IMR-90 (cell line): Measurements from ENCODE around the gene IGLL1. TPM values are rescaled to one million over a fixed set of nuclear protein-coding genes. Genes with fewer than 3 reads are reported as not detected.

Source experiments
- ATAC-seq: fragments of 200-7000 bp; cut with Tn5 transposase; 2 replicates; pipeline ENCODE4 v1.9.1; 2020; ENCODE audit warnings: low read depth, mild to moderate bottlenecking, moderate library complexity
- BruUV-seq: library from RNA; stranded (reverse); fragments of 400-500 nt; replicated peaks from 2 replicates; lab custom pipeline; 2021; lab: Mats Ljungman, UMichigan
- CTCF ChIA-PET: fragments of 300-600 bp; formaldehyde crosslinking; extraction: SDS; loops from one replicate; lab custom pipeline; 2021; ENCODE audit warnings: antibody characterized with exemption; lab: Yijun Ruan, JAX
- POLR2A ChIA-PET: fragments of 300-600 bp; sonication (Branson Sonifier 250); formaldehyde crosslinking; loops from one replicate; lab custom pipeline; 2022; ENCODE audit warnings: antibody characterized with exemption; ENCODE audit not compliant: unreplicated experiment; lab: Charles Lee
- DNase-seq: peaks from one replicate; pipeline ENCODE4 v3.0.0; 2013
- H2AFZ ChIP-seq: replicated peaks from 2 replicates; pipeline ENCODE3; 2013; ENCODE audit warnings: low read length, mild to moderate bottlenecking; ENCODE audit not compliant: poor library complexity
- H2AK5ac ChIP-seq: 2 replicates; pipeline ENCODE4 v1.6.1; 2013; ENCODE audit warnings: low read depth, low read length, inconsistent platforms
- H2AK9ac ChIP-seq: replicated peaks from 2 replicates; pipeline ENCODE3; 2013; ENCODE audit warnings: mild to moderate bottlenecking, low read depth, low read length, moderate library complexity; ENCODE audit not compliant: poor library complexity
- H2BK120ac ChIP-seq: 2 replicates; pipeline ENCODE4 v1.6.1; 2013; ENCODE audit warnings: low read depth, low read length, inconsistent platforms
- H2BK15ac ChIP-seq: 3 replicates; pipeline ENCODE4 v1.6.1; 2013; ENCODE audit warnings: low read depth, low read length, inconsistent platforms
- H2BK20ac ChIP-seq: 2 replicates; pipeline ENCODE4 v1.6.1; 2013; ENCODE audit warnings: low read depth, mild to moderate bottlenecking, inconsistent platforms, low read length, moderate library complexity
- H2BK5ac ChIP-seq: 2 replicates; pipeline ENCODE4 v1.6.1; 2013; ENCODE audit warnings: mild to moderate bottlenecking, low read depth, low read length, inconsistent platforms; ENCODE audit not compliant: poor library complexity, severe bottlenecking
- H3K14ac ChIP-seq: replicated peaks from 2 replicates; pipeline ENCODE4 v1.6.1; 2013; ENCODE audit warnings: low read depth, low read length, inconsistent platforms
- H3K18ac ChIP-seq: 2 replicates; pipeline ENCODE4 v1.6.1; 2013; ENCODE audit warnings: low read depth, low read length, control low read depth
- H3K23ac ChIP-seq: 2 replicates; pipeline ENCODE4 v1.6.1; 2013; ENCODE audit warnings: low read depth, low read length, inconsistent platforms
- H3K27ac ChIP-seq: 2 replicates; pipeline ENCODE4 v1.5.1; 2013; ENCODE audit warnings: mild to moderate bottlenecking, control low read depth, low read length; ENCODE audit not compliant: insufficient read depth
- H3K27me3 ChIP-seq: 2 replicates; pipeline ENCODE4 v1.6.1; 2013; ENCODE audit warnings: low read length; ENCODE audit not compliant: control insufficient read depth, insufficient read depth
- H3K36me3 ChIP-seq: 2 replicates; pipeline ENCODE4 v1.6.1; 2013; ENCODE audit warnings: low read length, mixed read lengths; ENCODE audit not compliant: control insufficient read depth, insufficient read depth
- H3K4ac ChIP-seq: 2 replicates; pipeline ENCODE4 v1.6.1; 2013; ENCODE audit warnings: low read depth, low read length, inconsistent platforms
- H3K4me1 ChIP-seq: 2 replicates; pipeline ENCODE4 v1.6.1; 2013; ENCODE audit warnings: low read length, mixed read lengths; ENCODE audit not compliant: control insufficient read depth, insufficient read depth
- H3K4me2 ChIP-seq: 2 replicates; pipeline ENCODE4 v1.6.1; 2013; ENCODE audit warnings: low read depth, mild to moderate bottlenecking, control low read depth, low read length, moderate library complexity
- H3K4me3 ChIP-seq: 2 replicates; pipeline ENCODE4 v1.5.1; 2013; ENCODE audit warnings: low read depth, mild to moderate bottlenecking, control low read depth, low read length, moderate library complexity; ENCODE audit not compliant: insufficient read depth
- H3K56ac ChIP-seq: 2 replicates; pipeline ENCODE4 v1.6.1; 2013; ENCODE audit warnings: low read length, inconsistent platforms; ENCODE audit not compliant: insufficient read depth; ENCODE audit errors: extremely low read depth
- H3K79me1 ChIP-seq, 2 experiments: 2 replicates each; pipeline ENCODE4 v1.6.1; 2013; ENCODE audit warnings: low read length in 2 of 2, inconsistent platforms in 1 of 2, low read depth in 1 of 2
- H3K9ac ChIP-seq: 2 replicates; pipeline ENCODE4 v1.6.1; 2013; ENCODE audit warnings: low read depth, low read length, control low read depth
- H3K9me1 ChIP-seq: 2 replicates; pipeline ENCODE4 v1.6.1; 2013; ENCODE audit warnings: low read length, inconsistent platforms; ENCODE audit not compliant: insufficient read depth
- H3K9me3 ChIP-seq: 2 replicates; pipeline ENCODE4 v1.6.1; 2013; ENCODE audit warnings: low read length; ENCODE audit not compliant: control insufficient read depth, insufficient read depth
- H4K20me1 ChIP-seq: 2 replicates; pipeline ENCODE4 v1.6.1; 2013; ENCODE audit warnings: low read length, inconsistent platforms; ENCODE audit not compliant: insufficient read depth
- H4K5ac ChIP-seq: 2 replicates; pipeline ENCODE4 v1.6.1; 2013; ENCODE audit warnings: mild to moderate bottlenecking, low read depth, low read length, control low read depth
- H4K8ac ChIP-seq, 2 experiments: 2 replicates each; pipeline ENCODE4 v1.6.1; 2013; ENCODE audit warnings: low read depth in 2 of 2, low read length in 2 of 2, control low read depth in 1 of 2, inconsistent platforms in 1 of 2
- H4K91ac ChIP-seq: 2 replicates; pipeline ENCODE4 v1.6.1; 2013; ENCODE audit warnings: low read depth, low read length, inconsistent platforms; ENCODE audit not compliant: insufficient read depth
- BHLHE40 ChIP-seq: fragments of 150-350 bp; IDR thresholded peaks from 2 replicates; pipeline ENCODE4 v1.6.1; 2016; ENCODE audit warnings: mild to moderate bottlenecking, low read depth, low read length
- CEBPB ChIP-seq: IDR thresholded peaks from 2 replicates; pipeline ENCODE4 v1.6.1; 2012; ENCODE audit warnings: low read depth, low read length, improper control_type of control experiment
- CHD1 ChIP-seq: IDR thresholded peaks from 2 replicates; pipeline ENCODE4 v1.6.1; 2012; ENCODE audit warnings: low read depth, low read length, improper control_type of control experiment
- FOS ChIP-seq: fragments of 150-350 bp; IDR thresholded peaks from 2 replicates; pipeline ENCODE4 v1.6.1; 2016; ENCODE audit warnings: low read depth, low read length
- MAFK ChIP-seq: IDR thresholded peaks from 2 replicates; pipeline ENCODE4 v1.6.1; 2012; ENCODE audit warnings: low read depth, low read length, improper control_type of control experiment
- MAZ ChIP-seq: IDR thresholded peaks from 2 replicates; pipeline ENCODE4 v1.6.1; 2012; ENCODE audit warnings: low read depth, mild to moderate bottlenecking, low read length, improper control_type of control experiment, moderate library complexity, borderline replicate concordance
- MXI1 ChIP-seq: IDR thresholded peaks from 2 replicates; pipeline ENCODE4 v1.6.1; 2012; ENCODE audit warnings: low read depth, mild to moderate bottlenecking, low read length, moderate library complexity, borderline replicate concordance
- NFE2L2 ChIP-seq: fragments of 150-350 bp; IDR thresholded peaks from 2 replicates; pipeline ENCODE4 v1.6.1; 2016; ENCODE audit warnings: low read depth, mild to moderate bottlenecking, low read length
- POLR2A ChIP-seq: IDR thresholded peaks from 2 replicates; pipeline ENCODE4 v1.6.1; 2012; ENCODE audit warnings: mild to moderate bottlenecking, low read depth, low read length
- RAD21 ChIP-seq: IDR thresholded peaks from 2 replicates; pipeline ENCODE4 v1.6.1; 2012; ENCODE audit warnings: low read length, improper control_type of control experiment
- RCOR1 ChIP-seq: IDR thresholded peaks from 2 replicates; pipeline ENCODE4 v1.6.1; 2012; ENCODE audit warnings: mild to moderate bottlenecking, low read length, improper control_type of control experiment; ENCODE audit not compliant: insufficient replicate concordance
- RFX5 ChIP-seq: IDR thresholded peaks from 2 replicates; pipeline ENCODE4 v1.8.0; 2012; ENCODE audit warnings: low read depth, mild to moderate bottlenecking, low read length, moderate library complexity
- SMC3 ChIP-seq: fragments of 150-350 bp; IDR thresholded peaks from 2 replicates; pipeline ENCODE4 v1.6.1; 2016; ENCODE audit warnings: low read depth, mild to moderate bottlenecking, antibody characterized with exemption, low read length, moderate library complexity
- WGBS, 2 experiments: methylation state at CpG; one replicate each; pipeline versions ENCODE4 v1.1.5 to v1.1.7; 2013; ENCODE audit warnings: missing lambda C conversion rate in 2 of 2; ENCODE audit not compliant: insufficient read length in 1 of 2; ENCODE audit errors: extremely low coverage in 2 of 2; 5-methylcytosine and 5-hydroxymethylcytosine counted together
- dilution Hi-C: fragments of 300-500 bp; cut with HindIII; formaldehyde crosslinking; loops from one replicate; pipeline ENCODE4 v1.14.3; 2018; ENCODE audit warnings: low sequenced_read_pairs; ENCODE audit not compliant: unreplicated experiment
- in situ Hi-C: fragments of 300-500 bp; cut with MboI; formaldehyde crosslinking; loops from 3 replicates; pipeline ENCODE4 v1.14.3; 2019; ENCODE audit warnings: low sequenced_read_pairs, inconsistent platforms, mixed read lengths
- intact Hi-C: fragments of 100-400 bp; cut with micrococcal nuclease; formaldehyde crosslinking; loops from 2 replicates; pipeline ENCODE4 v1.10.0; 2022
- polyA plus RNA-seq, 3 experiments: library from polyadenylated mRNA; depleted of rRNA; stranded (reverse); fragments of >200 nt; gene quantifications; 2 replicates each; pipeline ENCODE4 v1.2.3, GENCODE V29; 2012; ENCODE audit warnings: low replicate concordance in 1 of 3
- total RNA-seq: library from RNA; depleted of rRNA; stranded (reverse); fragments of >200 nt; gene quantifications from 2 replicates; pipeline ENCODE4 v1.2.3, GENCODE V29; 2012
- TF ChIP-seq, protein P1 (sequence below): fragments of 150-350 bp; IDR thresholded peaks from 2 replicates; pipeline ENCODE4 v1.6.1; 2017; ENCODE audit warnings: mild to moderate bottlenecking, antibody characterized with exemption, low read length, low read depth
- TF ChIP-seq, protein P2 (sequence below): conservative IDR thresholded peaks from 2 replicates; pipeline ENCODE4 v1.5.1; 2012; ENCODE audit warnings: mild to moderate bottlenecking, low read depth, low read length, improper control_type of control experiment
- TF ChIP-seq, protein P3 (sequence below): fragments of 150-350 bp; IDR thresholded peaks from 2 replicates; pipeline ENCODE4 v1.6.1; 2016; ENCODE audit warnings: low read depth, mild to moderate bottlenecking, low read length, moderate library complexity, borderline replicate concordance

The IGLL1 gene
- total and polyA plus RNA-seq, 2 of the 4 experiments (the other 2 are of a cell fraction), result not detected

DNA sequence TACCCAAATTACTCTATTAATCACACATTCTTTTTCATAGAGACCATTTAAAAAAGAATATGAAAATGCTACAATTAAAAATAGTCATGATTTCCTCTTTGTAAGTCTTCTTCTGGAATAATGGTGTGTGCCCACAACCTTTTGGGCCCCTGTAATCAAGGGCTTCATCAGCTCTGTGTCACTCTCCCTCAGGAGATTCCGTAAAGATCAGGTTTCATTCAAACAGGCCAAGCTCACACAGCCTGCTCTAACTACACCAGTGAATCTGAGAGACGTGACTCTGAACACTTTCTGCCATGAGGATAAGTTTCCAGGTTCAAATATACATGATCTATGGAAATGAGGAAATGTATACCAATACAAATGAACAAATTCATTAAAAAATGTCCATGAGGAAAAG is 42.5 kb upstream of the IGLL1 start:
- ChIA-PET CTCF (interaction anchor here (0.5 to 0.9 kb wide), 3 partner anchors 17 to 780 kb away, joined by 3 to 5 read pairs (median 3); no protein-coding TSS in a partner anchor), POLR2A (no interaction called here)
- Histone ChIP-seq H2BK5ac (no peak overlapping the region), H2AK9ac (no peak overlapping the region), H3K9ac (no peak overlapping the region), H3K79me1 (no peaks in the 10 kb centered on the region), H3K27ac (no peak overlapping the region), H3K36me3 (no peaks in the 10 kb centered on the region), H3K4me3 (no peak overlapping the region), H2AFZ (no peak overlapping the region), H3K18ac (no peak overlapping the region), H2BK120ac (no peak overlapping the region), H3K4me1 (no peaks in the 10 kb centered on the region), H3K4me2 (no peak overlapping the region), H4K91ac (no peak overlapping the region), H4K5ac (no peak overlapping the region), H3K27me3 (no peaks in the 10 kb centered on the region), H3K14ac (no peak overlapping the region), H3K9me1 (no peaks in the 10 kb centered on the region), H2AK5ac (no peak overlapping the region), H4K8ac (no peak overlapping the region), H3K4ac (no peak overlapping the region), H2BK15ac (no peak overlapping the region), H3K9me3 (no peaks in the 10 kb centered on the region), H2BK20ac (no peak overlapping the region), H3K23ac (no peak overlapping the region), H3K56ac (no peak overlapping the region), H4K20me1 (no peaks in the 10 kb centered on the region)
- TF ChIP-seq CEBPB (no peak), POLR2A (no peak), CHD1 (no peak), NFE2L2 (no peak), FOS (no peak), RCOR1 (no peak), RFX5 (no peak), RAD21 (no peak), MAZ (no peak), MAFK (no peak), SMC3 (no peak), BHLHE40 (no peak), MXI1 (no peak)
- TF ChIP-seq, protein P1, sequence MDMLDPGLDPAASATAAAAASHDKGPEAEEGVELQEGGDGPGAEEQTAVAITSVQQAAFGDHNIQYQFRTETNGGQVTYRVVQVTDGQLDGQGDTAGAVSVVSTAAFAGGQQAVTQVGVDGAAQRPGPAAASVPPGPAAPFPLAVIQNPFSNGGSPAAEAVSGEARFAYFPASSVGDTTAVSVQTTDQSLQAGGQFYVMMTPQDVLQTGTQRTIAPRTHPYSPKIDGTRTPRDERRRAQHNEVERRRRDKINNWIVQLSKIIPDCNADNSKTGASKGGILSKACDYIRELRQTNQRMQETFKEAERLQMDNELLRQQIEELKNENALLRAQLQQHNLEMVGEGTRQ, result no peak
- TF ChIP-seq, protein P2, sequence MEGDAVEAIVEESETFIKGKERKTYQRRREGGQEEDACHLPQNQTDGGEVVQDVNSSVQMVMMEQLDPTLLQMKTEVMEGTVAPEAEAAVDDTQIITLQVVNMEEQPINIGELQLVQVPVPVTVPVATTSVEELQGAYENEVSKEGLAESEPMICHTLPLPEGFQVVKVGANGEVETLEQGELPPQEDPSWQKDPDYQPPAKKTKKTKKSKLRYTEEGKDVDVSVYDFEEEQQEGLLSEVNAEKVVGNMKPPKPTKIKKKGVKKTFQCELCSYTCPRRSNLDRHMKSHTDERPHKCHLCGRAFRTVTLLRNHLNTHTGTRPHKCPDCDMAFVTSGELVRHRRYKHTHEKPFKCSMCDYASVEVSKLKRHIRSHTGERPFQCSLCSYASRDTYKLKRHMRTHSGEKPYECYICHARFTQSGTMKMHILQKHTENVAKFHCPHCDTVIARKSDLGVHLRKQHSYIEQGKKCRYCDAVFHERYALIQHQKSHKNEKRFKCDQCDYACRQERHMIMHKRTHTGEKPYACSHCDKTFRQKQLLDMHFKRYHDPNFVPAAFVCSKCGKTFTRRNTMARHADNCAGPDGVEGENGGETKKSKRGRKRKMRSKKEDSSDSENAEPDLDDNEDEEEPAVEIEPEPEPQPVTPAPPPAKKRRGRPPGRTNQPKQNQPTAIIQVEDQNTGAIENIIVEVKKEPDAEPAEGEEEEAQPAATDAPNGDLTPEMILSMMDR, result no peak
- TF ChIP-seq, protein P3, sequence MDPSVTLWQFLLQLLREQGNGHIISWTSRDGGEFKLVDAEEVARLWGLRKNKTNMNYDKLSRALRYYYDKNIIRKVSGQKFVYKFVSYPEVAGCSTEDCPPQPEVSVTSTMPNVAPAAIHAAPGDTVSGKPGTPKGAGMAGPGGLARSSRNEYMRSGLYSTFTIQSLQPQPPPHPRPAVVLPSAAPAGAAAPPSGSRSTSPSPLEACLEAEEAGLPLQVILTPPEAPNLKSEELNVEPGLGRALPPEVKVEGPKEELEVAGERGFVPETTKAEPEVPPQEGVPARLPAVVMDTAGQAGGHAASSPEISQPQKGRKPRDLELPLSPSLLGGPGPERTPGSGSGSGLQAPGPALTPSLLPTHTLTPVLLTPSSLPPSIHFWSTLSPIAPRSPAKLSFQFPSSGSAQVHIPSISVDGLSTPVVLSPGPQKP, result no peak
- no CpG with 5 or more reads among the region's 2 CpGs for WGBS, 2 experiments
- dilution Hi-C loops, result no loop called here
- intact Hi-C loops, result no loop called here
- in situ Hi-C loops, result loop anchor here (10.0 kb wide), 1 partner anchor 232 kb away; the partner anchor contains the start of gene SLC2A11
- peak; percentile 59; the same call in 1 of the 2 replicates for ATAC-seq
- DNase-seq, result peak; percentile 35
- BruUV-seq, result no TSS peak
